ENCODE data around the gene CREBBP.
"Not testable (repeated sequence)": the region's sequence is repeated elsewhere in the genome, so short reads cannot be mapped to it uniquely, and the experiment has no call there.

CREBBP gene

DNA sequence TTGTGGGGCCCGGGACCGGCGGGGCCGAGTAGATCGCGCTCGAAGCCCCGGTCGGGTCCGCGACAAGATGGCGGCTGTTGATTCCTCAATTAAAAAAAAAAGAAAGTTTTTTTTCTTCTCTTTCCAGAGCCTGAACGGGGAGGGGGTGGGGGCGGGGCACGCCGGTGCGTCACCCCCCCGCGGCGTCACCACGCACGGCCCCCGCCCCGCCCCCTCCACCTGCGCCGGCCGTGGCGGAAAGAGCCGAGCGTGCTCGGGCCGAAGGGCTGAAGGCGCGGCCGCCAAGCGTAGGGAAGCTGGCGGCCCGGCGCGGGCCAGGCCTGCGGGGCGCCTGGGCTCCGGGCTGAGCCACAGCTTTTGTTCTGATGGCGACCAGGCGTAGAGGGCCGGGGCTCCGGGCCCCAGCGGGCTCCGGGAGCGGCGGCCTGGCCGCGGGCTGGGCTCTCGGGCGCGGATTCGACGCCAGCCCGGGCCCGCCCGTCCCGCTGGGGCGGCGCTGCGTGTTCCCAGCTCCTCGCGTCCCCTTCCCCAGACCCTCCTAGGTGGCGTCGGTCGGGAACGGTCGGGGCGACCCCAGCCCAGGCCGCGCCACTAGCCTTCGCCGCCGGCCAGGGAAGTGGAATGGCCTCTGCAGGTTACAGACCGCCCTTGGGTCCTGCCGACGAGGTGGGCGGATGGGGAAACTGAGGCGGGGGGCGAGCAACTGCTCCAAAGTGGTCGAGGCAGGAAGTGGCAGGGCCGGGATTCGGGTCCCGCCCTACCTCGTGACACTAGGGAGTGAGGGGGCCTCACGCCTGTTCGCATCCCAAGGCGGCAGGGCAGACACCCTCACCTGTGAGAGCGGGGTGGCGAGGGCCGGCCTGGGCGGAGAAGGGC is at the start of gene CREBBP:
Gene CREBBP, minus strand, starts transcription at position 91 of the 876 bp plus-strand sequence. CDS start 797 bp downstream, outside the sequence.
- Mint-ChIP-seq H3K27ac (peak within 1 kb of the TSS; percentile 74), H3K27me3 (no peaks in the 10 kb centered on the region), H3K4me3 (peak within 1 kb of the TSS; percentile 88), H3K9me3 (no peaks in the 10 kb centered on the region), H3K4me1 (peaks cover 45% of the 10 kb centered on the region), H3K36me3 (peaks cover 4% of the 10 kb centered on the region)

DNA sequence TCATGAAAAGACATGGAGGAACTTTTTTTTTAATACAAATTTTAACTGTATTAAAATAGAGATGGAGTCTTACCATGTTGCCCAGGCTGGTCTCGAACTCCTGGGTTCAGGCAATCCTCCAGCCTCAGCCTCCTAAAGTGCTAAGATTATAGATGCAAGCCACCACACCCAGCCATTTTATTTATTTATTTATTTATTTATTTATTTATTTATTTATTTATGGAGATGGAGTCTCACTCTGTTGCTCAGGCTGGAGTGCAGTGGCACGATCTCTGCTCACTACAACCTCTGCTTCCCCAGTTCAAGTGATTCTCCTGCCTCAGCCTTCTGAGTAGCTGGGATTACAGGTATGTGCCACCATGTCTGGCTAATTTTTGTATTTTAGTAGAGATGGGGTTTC is 46.6 kb upstream of the CREBBP start:
- not testable (repeated sequence) for H3K27ac Mint-ChIP-seq, H3K4me1 Mint-ChIP-seq, H3K36me3 Mint-ChIP-seq, H3K9me3 Mint-ChIP-seq, H3K27me3 Mint-ChIP-seq, H3K4me3 Mint-ChIP-seq

DNA sequence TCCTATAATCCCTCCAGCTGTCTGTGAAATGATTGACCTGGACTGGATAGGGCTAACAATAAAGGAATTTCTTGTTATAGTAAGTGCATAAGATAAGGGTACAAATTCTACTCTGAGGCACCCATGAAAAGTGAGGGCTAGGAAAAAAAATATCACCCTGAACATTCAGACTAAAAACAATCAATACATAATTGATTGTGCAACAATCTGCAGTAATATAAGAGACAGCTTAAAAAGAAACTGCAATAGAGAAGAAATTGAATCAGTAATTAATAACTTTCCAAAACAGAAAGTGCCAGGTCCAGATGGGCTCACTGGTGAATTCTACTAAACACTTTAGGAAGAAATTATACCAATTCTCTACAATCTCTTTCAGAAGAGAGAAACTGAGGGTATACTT is 44.2 kb upstream of the CREBBP start:
- no peaks in the 10 kb centered on the region for H3K9me3 Mint-ChIP-seq
- peaks cover 3% of the 10 kb centered on the region for H3K36me3 Mint-ChIP-seq
- H3K27me3 Mint-ChIP-seq = peaks cover 5% of the 10 kb centered on the region
- no peak overlapping the region for H3K27ac Mint-ChIP-seq
- H3K4me3 Mint-ChIP-seq = no peak overlapping the region
- no peaks in the 10 kb centered on the region for H3K4me1 Mint-ChIP-seq

DNA sequence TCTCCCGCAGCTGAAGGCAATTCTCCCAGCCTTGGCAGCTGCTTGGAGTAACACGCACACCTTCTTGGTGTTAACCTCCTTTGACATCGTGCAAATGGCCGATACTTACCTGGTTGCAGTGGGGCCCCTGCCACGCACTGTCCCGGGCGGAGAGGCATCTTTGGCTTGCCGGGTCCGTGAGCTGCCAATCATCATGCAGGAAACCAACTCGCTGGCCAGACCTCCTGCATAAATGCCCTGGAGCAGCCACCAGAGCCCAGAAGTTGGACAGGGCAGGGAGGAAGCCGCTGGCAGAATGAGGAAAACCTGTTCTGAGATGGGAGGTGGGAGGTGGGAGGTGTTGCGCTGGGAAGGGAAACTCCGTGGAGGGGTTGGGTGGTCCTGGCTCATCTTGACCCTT is 41.7 kb upstream of the CREBBP start:
- Mint-ChIP-seq H3K4me1 (no peaks in the 10 kb centered on the region), H3K36me3 (peaks cover 6% of the 10 kb centered on the region), H3K4me3 (no peak overlapping the region), H3K27me3 (peaks cover 4% of the 10 kb centered on the region), H3K27ac (no peak overlapping the region), H3K9me3 (peaks cover 8% of the 10 kb centered on the region)

DNA sequence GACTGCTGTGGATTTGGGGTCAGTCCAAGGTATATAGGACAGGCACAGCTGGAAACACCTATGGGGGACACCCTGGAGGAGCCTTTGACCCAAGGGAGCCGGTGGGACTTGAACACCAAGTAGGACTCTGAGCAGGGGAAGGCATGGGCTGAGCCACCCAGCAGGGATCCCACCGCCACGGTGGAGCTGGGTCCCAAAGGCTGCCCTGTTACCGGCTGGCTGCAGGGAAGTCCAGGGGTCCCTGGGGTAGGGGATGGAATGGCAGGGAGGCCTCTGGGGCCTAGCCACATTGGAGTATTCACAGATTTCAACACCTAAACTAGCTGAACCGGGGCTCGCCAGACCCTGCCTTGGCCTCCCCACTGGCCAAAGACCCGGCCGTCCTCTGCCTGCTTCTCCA is 39.7 kb upstream of the CREBBP start:
- H3K4me3 Mint-ChIP-seq = no peak overlapping the region
- no peak overlapping the region for H3K27ac Mint-ChIP-seq
- no peaks in the 10 kb centered on the region for H3K4me1 Mint-ChIP-seq
- H3K36me3 Mint-ChIP-seq = peaks cover 6% of the 10 kb centered on the region
- H3K27me3 Mint-ChIP-seq = peaks cover 2% of the 10 kb centered on the region
- peaks cover 8% of the 10 kb centered on the region for H3K9me3 Mint-ChIP-seq

DNA sequence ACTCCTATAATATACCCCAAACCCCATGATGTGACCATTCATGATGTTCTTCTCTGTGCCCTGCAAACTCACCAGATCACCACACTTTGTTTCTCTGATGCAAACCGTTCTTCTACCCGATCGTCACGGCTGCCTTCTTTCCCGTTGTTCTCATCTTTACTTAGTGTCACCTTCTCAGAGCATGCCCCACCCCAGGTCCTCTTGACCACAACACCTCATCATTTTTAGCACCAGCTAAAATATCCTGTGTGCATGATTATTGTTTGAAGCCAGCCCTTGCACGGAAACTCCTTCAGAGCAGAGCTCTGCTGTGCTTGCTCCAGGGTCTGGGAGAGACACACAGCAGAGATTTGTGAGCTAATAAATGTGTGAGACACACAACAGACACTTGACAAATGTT is 38.9 kb upstream of the CREBBP start:
- H3K27me3 Mint-ChIP-seq = peaks cover 2% of the 10 kb centered on the region
- H3K36me3 Mint-ChIP-seq = peaks cover 6% of the 10 kb centered on the region
- no peak overlapping the region for H3K4me3 Mint-ChIP-seq
- peaks cover 8% of the 10 kb centered on the region for H3K9me3 Mint-ChIP-seq
- no peaks in the 10 kb centered on the region for H3K4me1 Mint-ChIP-seq
- H3K27ac Mint-ChIP-seq = no peak overlapping the region

DNA sequence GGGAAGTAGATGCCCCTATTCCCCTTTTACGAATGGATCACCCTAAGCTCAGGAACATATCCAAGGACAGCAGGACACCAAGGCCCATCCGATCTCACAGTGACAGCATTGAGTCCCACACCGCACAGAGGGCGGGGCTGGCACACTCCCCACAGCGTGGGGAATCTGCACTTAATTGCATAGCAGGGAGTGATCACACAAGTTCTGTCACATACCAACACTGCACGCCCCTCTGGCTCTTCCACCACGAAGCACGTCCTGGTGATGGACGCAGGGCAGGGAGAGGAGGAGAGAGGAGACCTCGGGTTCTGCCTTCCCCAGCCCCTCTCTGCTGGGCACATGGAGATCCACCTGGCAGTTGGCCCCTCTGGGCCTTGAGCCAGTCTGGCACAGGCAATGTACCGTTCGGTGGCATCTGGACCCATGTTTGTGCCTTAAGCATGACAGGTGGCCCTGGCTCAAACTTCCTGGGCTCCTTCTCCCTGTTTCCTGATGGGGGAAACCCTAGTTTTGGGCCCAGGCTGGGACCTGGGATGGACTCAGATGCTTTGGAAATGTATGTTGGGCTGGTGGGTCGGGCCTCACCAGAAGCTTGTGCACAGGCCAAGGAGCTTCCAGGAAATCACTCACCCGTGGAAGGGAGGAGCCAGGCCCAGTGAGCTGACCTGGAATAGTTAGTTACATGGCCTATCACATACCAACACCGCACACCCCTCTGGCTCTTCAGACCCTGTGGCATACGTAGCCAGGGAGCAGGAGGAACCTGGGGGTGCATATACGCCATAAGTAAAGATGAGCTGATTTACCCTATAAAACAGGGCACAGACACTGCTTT is 35.1 kb upstream of the CREBBP start:
- Mint-ChIP-seq H3K4me3 (no peak overlapping the region), H3K36me3 (peaks cover 6% of the 10 kb centered on the region), H3K27me3 (peaks cover 1% of the 10 kb centered on the region), H3K9me3 (peaks cover 8% of the 10 kb centered on the region), H3K27ac (no peak overlapping the region), H3K4me1 (no peaks in the 10 kb centered on the region)

DNA sequence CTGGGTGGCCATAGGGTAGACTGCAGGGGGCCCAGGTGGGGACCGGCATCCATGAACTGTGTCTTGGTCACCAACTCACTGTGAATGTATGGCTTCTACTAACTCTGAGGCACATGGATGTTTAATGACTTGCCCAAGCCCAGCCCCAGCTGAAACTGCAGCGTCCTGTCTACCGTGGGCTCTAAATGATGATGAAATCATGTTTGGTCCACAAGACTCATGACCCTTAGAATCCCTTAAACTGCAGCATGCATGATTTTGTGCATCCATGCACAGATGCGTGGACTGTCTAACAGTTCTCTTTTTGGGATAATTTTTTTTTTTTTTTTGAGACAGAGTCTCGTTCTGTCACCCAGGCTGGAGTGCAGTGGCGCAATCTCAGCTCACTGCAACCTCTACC is 32.4 kb upstream of the CREBBP start:
- H3K4me1 Mint-ChIP-seq = no peaks in the 10 kb centered on the region
- no peaks in the 10 kb centered on the region for H3K27me3 Mint-ChIP-seq
- H3K9me3 Mint-ChIP-seq = no peaks in the 10 kb centered on the region
- H3K36me3 Mint-ChIP-seq = no peaks in the 10 kb centered on the region
- no peak overlapping the region for H3K27ac Mint-ChIP-seq
- H3K4me3 Mint-ChIP-seq = no peak overlapping the region

DNA sequence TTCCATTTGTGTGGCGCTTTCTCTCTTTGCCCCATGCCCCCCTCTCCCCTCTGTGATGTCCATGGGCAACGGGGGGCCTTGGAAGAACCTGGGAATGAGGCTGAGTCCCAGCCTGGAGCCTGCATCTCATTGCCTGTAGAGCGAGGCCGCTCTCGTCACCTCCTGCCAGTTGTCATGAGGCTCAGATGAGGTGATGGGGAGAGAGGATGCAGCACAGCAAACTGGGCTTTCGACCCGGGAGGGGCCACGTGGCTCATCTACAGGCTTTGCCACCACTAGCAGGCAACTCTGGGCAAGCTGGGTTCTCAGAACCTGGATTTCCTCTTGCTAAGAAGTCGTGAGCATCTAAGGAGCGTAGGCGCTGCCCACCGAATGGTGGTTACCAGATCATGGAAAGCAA is 31.9 kb upstream of the CREBBP start:
- Mint-ChIP-seq H3K4me3 (no peak overlapping the region), H3K4me1 (no peaks in the 10 kb centered on the region), H3K9me3 (no peaks in the 10 kb centered on the region), H3K27me3 (no peaks in the 10 kb centered on the region), H3K27ac (no peak overlapping the region), H3K36me3 (no peaks in the 10 kb centered on the region)

DNA sequence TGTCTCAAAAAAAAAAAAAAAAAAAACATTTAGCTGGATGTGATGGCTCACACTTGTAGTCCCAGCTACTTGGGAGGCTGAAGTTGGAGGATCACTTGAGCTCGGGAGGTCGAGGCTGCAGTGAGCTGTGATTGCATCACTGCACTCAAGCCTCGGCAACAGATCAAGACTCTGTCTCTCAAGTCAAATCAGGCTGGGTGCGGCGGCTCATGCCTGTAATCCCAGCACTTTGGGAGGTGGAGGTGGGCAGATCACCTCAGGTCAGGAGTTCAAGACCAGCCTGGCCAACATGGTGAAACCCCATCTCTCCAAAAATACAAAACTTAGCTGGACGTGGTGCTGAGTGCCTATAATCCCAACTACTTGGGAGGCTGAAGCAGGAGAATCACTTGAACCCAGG is 31.2 kb upstream of the CREBBP start:
- H3K27me3 Mint-ChIP-seq, H3K4me3 Mint-ChIP-seq, H3K9me3 Mint-ChIP-seq, H3K36me3 Mint-ChIP-seq, H3K4me1 Mint-ChIP-seq, H3K27ac Mint-ChIP-seq: not testable (repeated sequence)

DNA sequence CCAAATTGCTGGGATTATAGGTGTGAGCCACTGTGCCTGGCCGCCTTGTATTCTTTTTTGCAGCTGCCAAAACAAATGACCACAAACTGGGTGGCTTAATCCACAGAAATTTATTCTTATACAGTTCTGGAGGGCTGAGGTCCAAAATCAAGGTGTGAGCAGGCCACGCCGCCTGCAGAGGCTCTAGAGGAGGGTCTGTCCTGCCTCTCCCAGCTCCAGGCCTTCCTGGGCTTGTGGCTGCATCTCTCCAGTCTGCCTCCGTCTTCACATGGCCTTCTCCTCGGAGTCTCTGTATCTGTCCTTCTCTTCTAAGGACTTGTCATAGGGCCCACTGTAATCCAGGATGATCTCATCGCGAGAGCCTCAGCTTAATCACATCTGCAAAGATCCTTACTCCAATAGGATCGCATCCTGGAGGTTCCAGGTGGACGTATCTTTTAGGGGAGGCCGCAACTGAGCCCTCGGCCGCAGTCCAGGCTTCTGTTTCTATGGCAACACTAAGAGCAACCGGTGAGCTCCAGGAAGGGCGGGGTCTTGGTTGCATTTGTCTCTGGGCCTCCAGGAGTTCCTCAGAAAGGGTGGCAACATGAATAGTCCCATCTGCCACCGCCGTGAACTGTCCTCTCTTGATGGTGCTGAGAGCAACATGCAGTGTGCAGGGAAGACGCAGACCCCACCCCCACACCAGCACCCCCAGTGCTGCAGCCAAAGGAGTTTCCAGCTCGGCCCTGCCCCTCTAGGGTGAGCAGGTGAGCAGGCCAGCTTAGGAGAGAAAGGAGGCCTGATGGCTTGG is 29.5 kb upstream of the CREBBP start:
- no peaks in the 10 kb centered on the region for H3K4me1 Mint-ChIP-seq
- no peak overlapping the region for H3K27ac Mint-ChIP-seq
- H3K4me3 Mint-ChIP-seq = no peak overlapping the region
- no peaks in the 10 kb centered on the region for H3K27me3 Mint-ChIP-seq
- H3K36me3 Mint-ChIP-seq = no peaks in the 10 kb centered on the region
- no peaks in the 10 kb centered on the region for H3K9me3 Mint-ChIP-seq

DNA sequence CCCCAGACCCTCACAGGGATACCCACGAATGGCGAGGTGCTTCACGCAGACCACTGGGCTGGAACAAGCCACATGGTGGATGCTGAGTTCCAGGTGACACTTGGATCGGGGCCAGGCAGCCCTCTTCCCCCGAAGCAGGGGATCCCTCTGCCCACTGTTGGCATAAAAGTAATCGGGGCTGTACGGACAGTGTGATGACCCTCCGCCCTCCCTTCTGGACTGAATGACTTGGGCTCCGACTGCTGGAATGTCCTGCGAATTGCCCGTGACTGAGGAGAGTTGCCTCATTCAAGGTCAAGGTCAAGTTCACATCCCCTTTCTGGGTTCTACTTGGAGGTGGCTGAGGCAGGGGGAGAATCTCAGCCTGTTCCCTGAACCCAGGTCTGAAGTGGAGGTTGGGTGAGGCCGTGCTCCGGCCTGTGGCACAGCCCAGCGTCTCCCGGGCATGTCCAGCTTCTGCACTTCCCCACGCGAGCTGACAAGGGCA is 28.5 kb upstream of the CREBBP start:
- Mint-ChIP-seq H3K4me1 (no peaks in the 10 kb centered on the region), H3K27ac (no peak overlapping the region), H3K9me3 (no peaks in the 10 kb centered on the region), H3K4me3 (no peak overlapping the region), H3K36me3 (no peaks in the 10 kb centered on the region), H3K27me3 (no peaks in the 10 kb centered on the region)

DNA sequence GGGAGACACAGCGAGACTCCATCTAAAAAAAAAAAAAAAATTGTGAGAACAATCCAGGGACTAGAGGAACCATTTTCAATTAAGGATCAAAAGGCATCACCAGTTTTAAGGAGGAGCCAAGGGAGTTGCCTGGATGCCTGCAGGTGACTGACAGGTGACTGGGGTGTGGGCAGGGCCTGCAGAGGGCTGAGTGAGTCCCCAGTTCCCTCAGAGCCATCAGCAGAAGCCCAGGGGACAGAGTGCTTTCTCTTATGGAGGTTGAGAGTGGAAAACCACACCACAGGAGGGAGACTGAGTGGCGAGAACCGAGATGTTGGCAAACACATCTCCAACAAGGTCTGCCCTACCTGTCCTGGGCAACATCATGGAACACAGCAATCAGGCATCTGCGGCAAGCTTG is 27.1 kb upstream of the CREBBP start:
- Mint-ChIP-seq H3K4me3 (no peak overlapping the region), H3K36me3 (no peaks in the 10 kb centered on the region), H3K4me1 (no peaks in the 10 kb centered on the region), H3K27me3 (no peaks in the 10 kb centered on the region), H3K9me3 (no peaks in the 10 kb centered on the region), H3K27ac (no peak overlapping the region)

DNA sequence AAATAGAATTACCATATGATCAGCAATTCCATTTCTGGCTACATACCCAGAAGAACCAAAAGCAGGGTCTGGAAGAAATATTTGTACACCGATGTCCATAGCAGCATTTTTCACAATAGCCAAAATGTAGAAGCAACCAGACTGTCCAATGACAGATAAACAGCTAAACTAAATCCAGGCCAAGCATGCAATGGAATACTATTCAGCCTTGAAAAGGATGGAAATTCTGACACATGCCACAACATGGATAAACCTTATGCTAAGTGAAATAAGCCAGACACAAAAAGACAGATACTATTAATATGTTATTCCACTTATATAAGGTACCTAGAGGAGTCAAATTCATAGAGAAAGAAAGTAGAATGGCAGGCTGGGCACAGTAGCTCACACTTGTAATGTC is 25.9 kb upstream of the CREBBP start:
- Mint-ChIP-seq H3K27me3 (no peaks in the 10 kb centered on the region), H3K36me3 (no peaks in the 10 kb centered on the region), H3K4me1 (no peaks in the 10 kb centered on the region), H3K27ac (no peak overlapping the region), H3K9me3 (no peaks in the 10 kb centered on the region), H3K4me3 (no peak overlapping the region)

DNA sequence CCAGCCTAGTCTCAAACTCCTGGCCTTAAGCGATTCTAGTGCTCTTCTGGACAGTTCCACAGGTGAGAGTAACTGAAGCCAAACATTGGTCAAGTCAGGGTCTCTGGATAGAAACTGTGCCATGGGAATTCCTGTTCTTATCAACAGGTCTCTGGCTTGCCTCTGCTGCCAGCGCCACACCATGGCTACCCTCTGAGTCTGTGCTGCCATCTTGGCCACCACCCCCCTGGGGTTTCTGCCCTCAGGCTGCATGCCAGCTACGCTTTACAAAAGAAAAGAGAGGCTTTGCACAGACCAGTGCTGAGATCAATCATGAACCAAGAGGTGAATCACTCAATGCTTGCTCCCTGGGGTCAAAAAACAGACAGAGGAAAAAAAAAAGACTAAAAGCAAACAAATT is 24.4 kb upstream of the CREBBP start:
- no peaks in the 10 kb centered on the region for H3K4me1 Mint-ChIP-seq

More for the DNA sequence above, 24.4 kb upstream of the CREBBP start:
- Mint-ChIP-seq H3K9me3 (no peaks in the 10 kb centered on the region), H3K27ac (no peak overlapping the region), H3K27me3 (no peaks in the 10 kb centered on the region), H3K4me3 (no peak overlapping the region), H3K36me3 (no peaks in the 10 kb centered on the region)

All from activated naive CD4-positive, alpha-beta T cell treated with anti-CD3 and anti-CD28 coated beads, Interleukin-2, amount 50 U/mL, for 24 hours (primary cell).